ENCODE measurements around the gene INPP4B.

Gene INPP4B

DNA sequence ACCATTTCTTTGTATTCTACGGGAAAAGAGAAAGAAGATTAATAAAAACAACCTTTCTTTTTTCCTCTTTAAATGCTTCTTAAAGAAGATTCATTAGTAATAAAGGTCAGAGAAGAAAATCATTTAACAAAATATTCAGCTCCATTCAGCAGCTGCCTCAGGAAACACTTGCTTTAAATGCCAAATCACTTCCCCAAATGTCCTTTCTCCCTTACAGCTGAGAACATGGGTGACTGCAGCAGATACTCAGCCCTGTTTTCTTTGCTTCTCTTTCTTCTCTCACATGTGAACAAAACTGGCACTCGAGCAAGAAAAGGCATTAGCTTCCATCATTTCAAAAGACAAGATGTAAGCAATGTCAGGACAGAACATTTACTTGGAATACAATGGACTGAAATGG, 120.2 kb downstream of the INPP4B start:
- no peak for DNase-seq

DNA sequence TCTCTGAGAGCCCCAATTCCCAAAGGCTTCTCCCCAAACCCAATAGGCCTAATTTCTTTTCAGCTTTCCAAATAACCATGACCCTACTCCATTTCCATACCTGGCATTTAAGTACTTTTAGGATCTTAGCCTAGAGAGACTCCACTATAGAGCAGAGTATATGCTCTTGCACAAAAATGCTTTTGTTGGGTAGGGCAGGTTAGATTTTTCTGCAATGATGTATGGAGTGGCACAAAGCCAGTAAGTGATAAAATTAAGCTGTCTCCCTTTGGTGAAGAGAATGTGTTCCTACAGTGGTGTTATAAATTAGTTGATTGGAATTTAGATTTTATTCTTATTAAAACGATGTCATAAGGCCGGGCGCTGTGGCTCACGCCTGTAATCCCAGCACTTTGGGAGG, 124.9 kb downstream of the INPP4B start:
- DNase-seq, result no peak

DNA sequence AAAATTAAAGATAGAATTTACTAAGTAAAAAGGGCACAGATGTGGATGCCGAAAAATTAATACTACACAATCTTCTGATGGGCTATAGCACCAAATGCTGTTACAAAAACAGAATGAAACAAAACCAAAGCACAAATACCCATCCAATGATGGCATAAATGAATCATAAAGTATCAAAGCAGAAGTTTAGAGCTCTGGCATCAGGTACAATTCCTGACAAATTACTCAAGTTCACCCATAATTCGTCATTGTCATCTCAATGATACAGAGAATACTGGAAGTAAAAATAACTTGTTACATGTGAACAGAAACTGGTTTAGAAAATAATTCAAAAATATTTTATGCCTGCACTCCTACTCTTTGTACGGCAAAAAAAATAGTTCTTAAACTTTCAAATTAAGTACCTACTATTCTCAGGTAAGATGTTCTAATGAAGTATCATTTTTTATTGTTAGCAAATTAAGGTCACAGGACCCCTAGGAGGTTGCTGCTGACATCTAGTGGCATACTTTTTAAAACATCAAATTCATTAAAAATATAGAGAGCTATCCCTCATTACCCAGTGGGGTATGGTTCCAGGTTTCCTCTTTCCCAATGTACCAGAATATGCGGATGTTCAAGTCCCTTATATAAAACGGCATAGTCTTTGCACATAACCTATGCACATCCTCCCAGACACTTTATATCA, 126.1 kb downstream of the INPP4B start:
- no peak for DNase-seq

- no peak for DNase-seq
Measured at GRCh38 chr4:142718981-142719380, 127.1 kb downstream of the INPP4B start.

- no peak for DNase-seq
Measured at GRCh38 chr4:142715727-142716126, 130.4 kb downstream of the INPP4B start.

GRCh38 chr4:142713282-142714030, 132.6 kb downstream of the INPP4B start:
- DNase-seq, result no peak

GRCh38 chr4:142708231-142708630, 137.9 kb downstream of the INPP4B start:
- no peak for DNase-seq

GRCh38 chr4:142707401-142707800, 138.7 kb downstream of the INPP4B start:
- DNase-seq, result no peak

- DNase-seq, result no peak
Measured at GRCh38 chr4:142706381-142706780, 139.7 kb downstream of the INPP4B start.

- no peak for DNase-seq
Measured at GRCh38 chr4:142705820-142706219, 140.3 kb downstream of the INPP4B start.

- DNase-seq, result no peak
Measured at GRCh38 chr4:142703694-142704309, 142.3 kb downstream of the INPP4B start.

DNA sequence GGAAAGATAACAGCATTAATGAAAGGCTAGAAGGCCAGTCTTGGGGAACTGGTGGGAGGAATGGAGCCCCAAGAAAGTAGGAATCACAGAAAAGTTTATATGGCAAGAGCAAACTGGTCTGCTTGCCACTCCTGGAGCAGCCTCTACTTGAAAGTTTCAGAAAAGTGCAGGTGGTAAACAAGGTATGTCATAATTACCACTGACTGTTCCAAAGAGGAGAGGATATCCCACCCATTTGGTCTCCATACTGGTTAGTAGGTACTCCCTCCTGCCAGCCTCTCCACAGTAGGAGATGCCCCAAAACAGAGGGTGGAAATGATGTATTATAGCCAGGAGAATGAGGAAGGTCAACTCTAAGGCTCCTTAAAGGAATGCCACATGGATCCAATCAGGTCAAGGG, 145.1 kb downstream of the INPP4B start:
- no peak for DNase-seq

GRCh38 chr4:142700531-142700930, 145.6 kb downstream of the INPP4B start:
- DNase-seq, result no peak

DNA sequence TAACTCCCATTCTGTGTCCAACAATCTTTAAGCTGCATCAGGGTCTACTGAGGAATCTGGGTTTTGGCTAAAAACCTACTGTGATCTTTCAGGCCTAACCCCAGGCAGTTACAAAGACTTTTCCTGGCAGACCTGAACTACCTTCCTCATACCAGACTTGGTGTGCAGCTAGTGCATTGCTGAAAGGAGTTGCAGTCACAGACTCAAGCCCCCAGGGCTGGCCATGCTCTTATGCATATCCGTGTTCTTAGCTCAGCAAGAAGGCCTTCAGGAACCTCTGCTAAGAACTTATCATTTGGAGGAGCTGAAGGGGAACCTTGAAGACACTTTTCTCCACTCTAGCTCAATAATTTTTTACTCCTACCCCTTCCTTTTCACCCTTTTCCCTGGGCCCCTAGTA, 147.5 kb downstream of the INPP4B start:
- no peak for DNase-seq

DNA sequence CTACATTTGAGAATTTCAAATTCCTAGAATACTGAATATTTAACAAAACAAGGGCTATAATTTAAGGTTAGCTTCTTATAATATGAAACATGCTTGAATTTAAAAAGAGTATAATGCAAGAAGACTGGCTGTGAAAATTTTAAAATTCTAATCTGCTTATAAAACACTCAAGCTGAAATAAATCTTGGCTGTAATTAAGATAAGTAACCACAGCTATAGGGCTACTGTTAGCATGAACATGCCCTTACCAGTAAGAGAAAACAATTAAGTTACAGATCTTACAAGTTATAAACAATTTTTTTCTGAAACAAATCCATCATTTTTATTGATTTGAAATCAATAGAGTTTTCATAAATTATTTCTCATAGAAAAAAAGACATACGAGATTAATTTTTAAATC, 148.2 kb downstream of the INPP4B start:
- DNase-seq, result no peak

DNA sequence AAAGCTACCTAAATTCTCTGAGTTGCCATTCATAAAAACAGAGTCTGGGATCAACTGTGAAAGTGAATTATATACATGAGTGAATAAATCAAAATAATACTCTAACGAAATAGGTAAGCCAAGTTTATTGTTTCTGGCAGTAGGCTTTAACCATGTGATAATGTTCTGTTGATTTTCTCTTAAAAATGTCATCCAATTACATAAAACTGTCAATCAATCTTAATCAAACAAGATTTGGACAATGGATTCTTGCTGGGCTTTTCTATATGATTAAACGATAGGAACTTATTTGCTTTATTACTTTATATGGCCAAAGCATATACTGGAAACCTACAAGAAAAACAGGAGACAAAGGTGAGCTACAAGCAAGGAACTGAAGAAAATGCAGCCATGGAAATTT, 148.8 kb downstream of the INPP4B start:
- no peak for DNase-seq

DNA sequence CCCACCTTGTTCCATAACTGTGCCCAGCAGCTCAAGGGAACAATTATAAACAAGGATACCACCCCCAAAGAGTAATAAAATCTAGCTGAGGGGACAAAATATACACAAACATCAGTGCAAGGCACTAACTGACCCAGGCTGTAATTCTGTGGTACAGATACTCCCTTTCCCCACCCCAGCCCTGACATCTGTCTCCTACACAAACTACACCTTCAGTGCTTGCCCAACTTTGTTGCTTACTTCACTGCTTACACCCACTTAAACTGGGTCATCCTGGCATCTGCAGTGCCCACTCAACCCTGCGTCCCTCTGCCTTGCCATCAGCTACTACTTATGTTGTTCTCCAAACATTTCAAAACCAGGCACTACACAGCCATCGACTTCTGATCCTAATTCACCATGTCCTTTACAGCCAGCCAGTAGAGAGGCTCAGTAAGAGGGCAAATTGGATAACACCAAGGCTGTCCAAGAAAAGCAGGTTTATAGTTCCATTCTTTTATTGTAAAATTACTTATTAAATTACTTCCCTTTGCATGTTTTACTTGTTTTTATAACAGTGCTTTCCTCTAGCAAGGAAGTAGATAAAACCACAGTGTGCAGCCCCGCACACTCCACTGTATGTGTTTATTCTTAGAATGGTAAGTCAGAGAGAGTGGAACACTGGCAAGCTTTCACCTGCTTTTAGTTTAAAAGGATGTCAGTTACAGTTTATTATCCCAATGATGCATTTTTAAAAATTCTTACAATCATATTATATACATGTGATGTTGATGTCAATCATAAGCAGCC, 149.6 kb downstream of the INPP4B start:
- no peak for DNase-seq

GRCh38 chr4:142690406-142691163, 155.5 kb downstream of the INPP4B start:
- peak in 1 of 2 donors; percentile 36 for DNase-seq

- DNase-seq, result no peak
Measured at GRCh38 chr4:142687547-142688275, 158.4 kb downstream of the INPP4B start.

GRCh38 chr4:142686081-142686480, 160.0 kb downstream of the INPP4B start:
- DNase-seq, result no peak

GRCh38 chr4:142683997-142684396, 162.1 kb downstream of the INPP4B start:
- DNase-seq, result no peak

DNA sequence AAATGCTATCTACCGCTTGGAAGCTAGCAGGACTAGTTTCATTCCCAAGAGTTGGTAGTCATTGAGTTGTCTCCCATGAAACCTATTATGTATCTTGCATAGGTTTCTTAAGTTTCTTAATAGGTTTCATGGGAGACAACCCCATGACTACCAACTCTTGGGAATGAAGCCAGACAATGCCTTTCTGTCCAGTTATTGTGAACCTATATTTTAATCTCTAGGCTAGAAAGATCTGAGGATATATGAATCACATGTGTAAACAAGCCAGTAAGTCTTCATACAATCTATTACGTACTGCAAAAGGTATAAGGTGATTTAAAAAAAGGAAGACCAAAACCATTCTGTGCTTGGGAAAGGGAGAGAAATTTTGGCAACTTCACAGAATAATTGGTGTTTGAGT, 162.6 kb downstream of the INPP4B start:
- no peak for DNase-seq

Measured in hippocampal formation (tissue), 2 donors.